C4-2B (cell line): ENCODE data around the gene RNF223.

Experiments used
- H3K27ac ChIP-seq: fragments of 450-650 bp; 2 replicates; pipeline ENCODE4 v1.5.1; 2017
- CTCF ChIP-seq: fragments of 450-650 bp; conservative IDR thresholded peaks from 2 replicates; pipeline ENCODE4 v1.5.1; 2017; ENCODE audit warnings: mild to moderate bottlenecking
- ZFX ChIP-seq: fragments of 450-650 bp; IDR thresholded peaks from 2 replicates; pipeline ENCODE4 v1.6.1; 2017

The RNF223 gene

GRCh38 chr1:1041092-1041523 lies 33.0 kb downstream of the RNF223 start:
- TF ChIP-seq CTCF (no peak), ZFX (no peak)

GRCh38 chr1:1040004-1040991 lies 33.8 kb downstream of the RNF223 start:
- H3K27ac ChIP-seq = peak overlapping the region; percentile 72
- no peak; the same call in 1 of the 2 replicates for TF ChIP-seq CTCF
- TF ChIP-seq ZFX = no peak

More at GRCh38 chr1:1041092-1041523, 33.0 kb downstream of the RNF223 start:
- no peak overlapping the region for H3K27ac ChIP-seq

GRCh38 chr1:1039145-1039910 lies 34.8 kb downstream of the RNF223 start:
- peak overlapping the region; percentile 72; the same call in 1 of the 2 replicates for H3K27ac ChIP-seq

GRCh38 chr1:1038694-1039093 lies 35.4 kb downstream of the RNF223 start:
- TF ChIP-seq ZFX (no peak), CTCF (no peak)
- H3K27ac ChIP-seq = no peak overlapping the region

More at GRCh38 chr1:1039145-1039910, 34.8 kb downstream of the RNF223 start:
- no peak for TF ChIP-seq CTCF
- TF ChIP-seq ZFX = no peak

- no peak for TF ChIP-seq CTCF
- no peak for TF ChIP-seq ZFX
- H3K27ac ChIP-seq = no peak overlapping the region
These were observed 36.5 kb downstream of the RNF223 start for GRCh38 chr1:1037366-1038327.

GRCh38 chr1:1035291-1035943 lies 38.7 kb downstream of the RNF223 start:
- TF ChIP-seq ZFX (no peak), CTCF (no peak)
- no peak overlapping the region for H3K27ac ChIP-seq
